Endothelial cell (in vitro differentiated cells): ENCODE measurements around the gene NEURL3. TPM values are rescaled to one million over a fixed set of nuclear protein-coding genes. Genes with fewer than 3 reads are reported as not detected.

Experiments used
- DNase-seq: peaks from one replicate; pipeline ENCODE4 v3.0.0; 2021; ENCODE audit warnings: low spot score
- H3K27ac Mint-ChIP-seq: one replicate; pipeline ENCODE4 v1.8.0; 2021; ENCODE audit warnings: mixed read lengths, inconsistent platforms; ENCODE audit not compliant: unreplicated experiment
- H3K27me3 Mint-ChIP-seq: one replicate; pipeline ENCODE4 v1.8.0; 2021; ENCODE audit warnings: mild to moderate bottlenecking, moderate library complexity, mixed read lengths, inconsistent platforms; ENCODE audit not compliant: unreplicated experiment
- H3K36me3 Mint-ChIP-seq: one replicate; pipeline ENCODE4 v1.8.0; 2021; ENCODE audit warnings: mild to moderate bottlenecking, low read depth, mixed read lengths, inconsistent platforms; ENCODE audit not compliant: unreplicated experiment
- H3K4me1 Mint-ChIP-seq: one replicate; pipeline ENCODE4 v1.8.0; 2021; ENCODE audit warnings: mild to moderate bottlenecking, mixed read lengths, inconsistent platforms; ENCODE audit not compliant: unreplicated experiment
- H3K4me3 Mint-ChIP-seq: one replicate; pipeline ENCODE4 v1.8.0; 2021; ENCODE audit warnings: mild to moderate bottlenecking, mixed read lengths, inconsistent platforms; ENCODE audit not compliant: unreplicated experiment
- H3K9me3 Mint-ChIP-seq: one replicate; pipeline ENCODE4 v1.8.0; 2021; ENCODE audit warnings: mixed read lengths, inconsistent platforms; ENCODE audit not compliant: unreplicated experiment
- total RNA-seq: library from RNA; stranded (reverse); fragmentation: NEBNext Ultra II Directional; extraction: Animal tissue kit (Norgen Biotek cat#: 25700); gene quantifications from one replicate; pipeline ENCODE4 v1.2.1, GENCODE V29; 2021; ENCODE audit not compliant: unreplicated experiment
- TF ChIP-seq, protein P1 (sequence below): fragments of 200-600 bp; sonication (generic); IDR thresholded peaks from one replicate; pipeline ENCODE4 v1.5.0; 2021; ENCODE audit warnings: antibody characterized with exemption; ENCODE audit not compliant: unreplicated experiment

NEURL3 gene
- total RNA-seq, 1 donor from 2014 or later = not detected

DNA sequence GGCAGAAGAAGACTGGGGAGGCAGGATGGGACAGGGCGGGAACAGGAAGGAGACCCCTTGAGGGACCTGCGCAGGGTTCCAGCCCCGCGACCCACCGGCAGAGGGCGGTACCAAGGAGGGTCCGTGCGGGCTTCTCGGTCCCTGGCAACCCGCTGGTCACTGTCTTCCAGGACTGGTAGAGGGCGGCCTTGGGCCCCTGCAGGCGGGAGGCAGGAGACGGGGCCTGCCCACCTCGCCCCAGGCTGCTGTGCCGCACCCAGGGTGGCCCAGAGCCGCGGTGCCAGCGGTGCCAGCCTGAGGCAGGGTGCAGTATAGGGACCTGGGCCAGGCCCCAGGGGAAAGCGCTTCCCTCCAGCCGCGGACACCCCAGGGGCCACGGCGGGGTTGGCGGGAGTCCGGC lies 34.5 kb downstream of the NEURL3 start:
- H3K36me3 Mint-ChIP-seq = no peaks in the 10 kb centered on the region
- H3K27me3 Mint-ChIP-seq = peaks cover 3% of the 10 kb centered on the region
- H3K9me3 Mint-ChIP-seq = no peaks in the 10 kb centered on the region
- TF ChIP-seq, protein P1, sequence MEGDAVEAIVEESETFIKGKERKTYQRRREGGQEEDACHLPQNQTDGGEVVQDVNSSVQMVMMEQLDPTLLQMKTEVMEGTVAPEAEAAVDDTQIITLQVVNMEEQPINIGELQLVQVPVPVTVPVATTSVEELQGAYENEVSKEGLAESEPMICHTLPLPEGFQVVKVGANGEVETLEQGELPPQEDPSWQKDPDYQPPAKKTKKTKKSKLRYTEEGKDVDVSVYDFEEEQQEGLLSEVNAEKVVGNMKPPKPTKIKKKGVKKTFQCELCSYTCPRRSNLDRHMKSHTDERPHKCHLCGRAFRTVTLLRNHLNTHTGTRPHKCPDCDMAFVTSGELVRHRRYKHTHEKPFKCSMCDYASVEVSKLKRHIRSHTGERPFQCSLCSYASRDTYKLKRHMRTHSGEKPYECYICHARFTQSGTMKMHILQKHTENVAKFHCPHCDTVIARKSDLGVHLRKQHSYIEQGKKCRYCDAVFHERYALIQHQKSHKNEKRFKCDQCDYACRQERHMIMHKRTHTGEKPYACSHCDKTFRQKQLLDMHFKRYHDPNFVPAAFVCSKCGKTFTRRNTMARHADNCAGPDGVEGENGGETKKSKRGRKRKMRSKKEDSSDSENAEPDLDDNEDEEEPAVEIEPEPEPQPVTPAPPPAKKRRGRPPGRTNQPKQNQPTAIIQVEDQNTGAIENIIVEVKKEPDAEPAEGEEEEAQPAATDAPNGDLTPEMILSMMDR = peak; percentile 68
- no peak overlapping the region for H3K27ac Mint-ChIP-seq
- peak; percentile 72 for DNase-seq
- H3K4me3 Mint-ChIP-seq = no peak overlapping the region
- no peaks in the 10 kb centered on the region for H3K4me1 Mint-ChIP-seq

- DNase-seq = no peak
- TF ChIP-seq, protein P1 = no peak
- H3K36me3 Mint-ChIP-seq = no peaks in the 10 kb centered on the region
- H3K4me3 Mint-ChIP-seq = no peak overlapping the region
- no peaks in the 10 kb centered on the region for H3K9me3 Mint-ChIP-seq
- peaks cover 3% of the 10 kb centered on the region for H3K27me3 Mint-ChIP-seq
- no peak overlapping the region for H3K27ac Mint-ChIP-seq
- H3K4me1 Mint-ChIP-seq = no peaks in the 10 kb centered on the region
These were observed 35.0 kb downstream of the NEURL3 start for GRCh38 chr2:96470109-96470508.

DNA sequence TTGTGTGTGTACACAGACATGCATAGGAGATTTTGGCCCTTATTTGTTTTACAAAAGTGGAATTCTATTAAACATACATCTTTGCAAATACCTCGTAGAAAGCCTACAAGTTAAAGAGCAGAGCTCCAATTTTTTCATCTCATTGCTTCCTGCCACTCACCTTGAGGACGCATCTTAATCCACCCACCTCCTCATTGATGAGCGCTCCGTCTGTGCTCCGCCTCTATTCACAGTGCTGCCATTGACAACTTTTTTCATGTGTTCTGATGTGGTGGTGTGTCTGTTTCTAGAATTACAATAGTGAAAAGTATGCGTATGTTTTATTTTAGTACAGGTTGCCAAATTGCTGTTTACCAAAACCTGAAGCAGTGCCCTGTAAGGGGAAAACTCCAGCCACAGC lies 36.3 kb downstream of the NEURL3 start:
- TF ChIP-seq, protein P1 = no peak
- DNase-seq = no peak
- Mint-ChIP-seq H3K4me3 (no peak overlapping the region), H3K9me3 (no peaks in the 10 kb centered on the region), H3K4me1 (no peaks in the 10 kb centered on the region), H3K27ac (no peak overlapping the region), H3K36me3 (no peaks in the 10 kb centered on the region), H3K27me3 (peaks cover 3% of the 10 kb centered on the region)

GRCh38 chr2:96464651-96465050 lies 40.5 kb downstream of the NEURL3 start:
- TF ChIP-seq, protein P1 = no peak
- peaks cover 5% of the 10 kb centered on the region for H3K27me3 Mint-ChIP-seq
- no peak overlapping the region for H3K27ac Mint-ChIP-seq
- H3K4me1 Mint-ChIP-seq = no peaks in the 10 kb centered on the region
- H3K4me3 Mint-ChIP-seq = no peak overlapping the region
- no peak for DNase-seq
- peaks cover 4% of the 10 kb centered on the region for H3K36me3 Mint-ChIP-seq
- peaks cover 2% of the 10 kb centered on the region for H3K9me3 Mint-ChIP-seq

DNA sequence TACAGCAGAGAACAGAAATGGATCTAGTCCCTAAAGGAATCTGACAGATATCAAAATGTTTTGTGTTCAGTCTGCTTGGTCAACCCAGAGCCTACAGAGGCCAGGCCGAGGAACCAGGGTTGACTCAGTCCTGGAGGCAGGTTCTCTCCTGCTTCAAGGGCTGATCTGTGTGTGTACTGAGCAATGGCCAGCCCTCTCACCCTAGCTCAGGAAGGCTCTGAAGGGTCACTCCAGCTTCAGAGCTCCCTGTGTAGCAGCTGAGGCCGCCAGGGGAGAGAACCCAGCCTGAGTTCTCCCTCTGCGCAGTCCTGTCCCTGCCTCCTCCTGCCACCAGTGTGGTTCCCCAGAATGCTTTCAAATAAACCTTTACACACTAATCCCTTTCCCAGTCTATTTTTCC lies 41.1 kb downstream of the NEURL3 start:
- no peaks in the 10 kb centered on the region for H3K4me1 Mint-ChIP-seq
- H3K4me3 Mint-ChIP-seq = no peak overlapping the region
- peaks cover 4% of the 10 kb centered on the region for H3K36me3 Mint-ChIP-seq
- TF ChIP-seq, protein P1 = no peak
- no peak for DNase-seq
- H3K9me3 Mint-ChIP-seq = peaks cover 7% of the 10 kb centered on the region
- no peak overlapping the region for H3K27ac Mint-ChIP-seq
- peaks cover 5% of the 10 kb centered on the region for H3K27me3 Mint-ChIP-seq
